H9 (cell line): ENCODE results near the gene ADM. TPM values are rescaled to one million over a fixed set of nuclear protein-coding genes. Genes with fewer than 3 reads are reported as not detected.
A peak's percentile ranks its signal among the peaks of the same experiment; 100 is the strongest.

Experiments used
- DNase-seq: peaks from one replicate; pipeline ENCODE4 v3.0.0-alpha.2; 2017
- H2AFZ ChIP-seq: one replicate; pipeline ENCODE4 v1.6.1; 2013; ENCODE audit warnings: mild to moderate bottlenecking, low read length, control low read depth, moderate library complexity
- H2AK5ac ChIP-seq: 2 replicates; pipeline ENCODE4 v1.6.1; 2013; ENCODE audit warnings: low read length, control low read depth, mixed read lengths; ENCODE audit not compliant: insufficient read length
- H2BK120ac ChIP-seq: one replicate; pipeline ENCODE4 v1.6.1; 2013; ENCODE audit warnings: low read depth, mild to moderate bottlenecking, low read length, control low read depth, inconsistent platforms; ENCODE audit not compliant: poor library complexity, severe bottlenecking
- H2BK12ac ChIP-seq: 2 replicates; pipeline ENCODE4 v1.6.1; 2013; ENCODE audit warnings: low read length, control low read depth, mixed read lengths, low read depth; ENCODE audit not compliant: insufficient read length
- H2BK15ac ChIP-seq: 2 replicates; pipeline ENCODE4 v1.6.1; 2013; ENCODE audit warnings: low read depth, low read length, control low read depth
- H2BK20ac ChIP-seq: one replicate; pipeline ENCODE4 v1.6.1; 2013; ENCODE audit warnings: low read depth, mild to moderate bottlenecking, low read length, control low read depth, inconsistent platforms; ENCODE audit not compliant: poor library complexity, severe bottlenecking
- H2BK5ac ChIP-seq: 2 replicates; pipeline ENCODE4 v1.6.1; 2013; ENCODE audit warnings: low read length, control low read depth, mixed read lengths; ENCODE audit not compliant: insufficient read length
- H3K14ac ChIP-seq: 2 replicates; pipeline ENCODE4 v1.6.1; 2013; ENCODE audit warnings: low read length, control low read depth; ENCODE audit not compliant: insufficient read depth
- H3K18ac ChIP-seq: 2 replicates; pipeline ENCODE4 v1.6.1; 2013; ENCODE audit warnings: low read depth, mild to moderate bottlenecking, mixed read lengths, low read length, control low read depth; ENCODE audit not compliant: insufficient read length
- H3K23ac ChIP-seq: 2 replicates; pipeline ENCODE4 v1.6.1; 2013; ENCODE audit warnings: low read length, control low read depth, mixed read lengths, low read depth; ENCODE audit not compliant: insufficient read length
- H3K23me2 ChIP-seq: 2 replicates; pipeline ENCODE4 v1.6.1; 2013; ENCODE audit warnings: low read depth, mild to moderate bottlenecking, mixed read lengths, low read length, control low read depth; ENCODE audit not compliant: insufficient read length, poor library complexity, severe bottlenecking
- H3K27ac ChIP-seq: 2 replicates; pipeline ENCODE4 v1.5.1; 2013; ENCODE audit warnings: low read length, control low read depth, mixed read lengths, low read depth; ENCODE audit not compliant: insufficient read length
- H3K27me3 ChIP-seq: 2 replicates; pipeline ENCODE4 v1.6.1; 2013; ENCODE audit warnings: low read length, control low read depth, inconsistent platforms; ENCODE audit not compliant: insufficient read depth
- H3K4ac ChIP-seq: 2 replicates; pipeline ENCODE4 v1.6.1; 2013; ENCODE audit warnings: low read depth, mild to moderate bottlenecking, control low read depth, inconsistent platforms, low read length, moderate library complexity
- H3K4me1 ChIP-seq: 2 replicates; pipeline ENCODE4 v1.6.1; 2013; ENCODE audit warnings: low read length, control low read depth, inconsistent platforms; ENCODE audit not compliant: insufficient read depth
- H3K4me2 ChIP-seq: 2 replicates; pipeline ENCODE4 v1.6.1; 2013; ENCODE audit warnings: low read length, control low read depth, mixed read lengths; ENCODE audit not compliant: insufficient read length, insufficient read depth
- H3K56ac ChIP-seq: 2 replicates; pipeline ENCODE4 v1.6.1; 2013; ENCODE audit warnings: low read depth, mild to moderate bottlenecking, mixed read lengths, low read length, control low read depth; ENCODE audit not compliant: insufficient read length
- H3K79me1 ChIP-seq: 2 replicates; pipeline ENCODE4 v1.6.1; 2013; ENCODE audit warnings: low read depth, mild to moderate bottlenecking, moderate library complexity, low read length, control low read depth, inconsistent platforms; ENCODE audit not compliant: insufficient read depth, poor library complexity, severe bottlenecking
- H3K79me2 ChIP-seq: 2 replicates; pipeline ENCODE4 v1.6.1; 2013; ENCODE audit warnings: low read length, control low read depth, inconsistent platforms; ENCODE audit not compliant: insufficient read depth
- H3K9ac ChIP-seq: 2 replicates; pipeline ENCODE4 v1.6.1; 2013; ENCODE audit warnings: low read length, control low read depth, mixed read lengths; ENCODE audit not compliant: insufficient read length; ENCODE audit errors: extremely low read depth
- H3K9me3 ChIP-seq: one replicate; pipeline ENCODE4 v1.6.1; 2013; ENCODE audit warnings: low read depth, low read length, inconsistent platforms; ENCODE audit not compliant: control insufficient read depth
- H3T11ph ChIP-seq: one replicate; pipeline ENCODE4 v1.6.1; 2013; ENCODE audit warnings: mild to moderate bottlenecking, low read length, control low read depth, inconsistent platforms
- H4K20me1 ChIP-seq: one replicate; pipeline ENCODE4 v1.6.1; 2013; ENCODE audit not compliant: control insufficient read depth, insufficient read length, insufficient read depth
- H4K5ac ChIP-seq: 2 replicates; pipeline ENCODE4 v1.6.1; 2013; ENCODE audit warnings: low read depth, mild to moderate bottlenecking, mixed read lengths, low read length, control low read depth; ENCODE audit not compliant: insufficient read length
- H4K8ac ChIP-seq: replicated peaks from 2 replicates; pipeline ENCODE4 v1.6.1; 2013; ENCODE audit warnings: low read length, control low read depth, mixed read lengths, low read depth; ENCODE audit not compliant: insufficient read length
- H4K91ac ChIP-seq: 2 replicates; pipeline ENCODE4 v1.6.1; 2013; ENCODE audit warnings: low read depth, mild to moderate bottlenecking, moderate library complexity, mixed read lengths, low read length, control low read depth; ENCODE audit not compliant: insufficient read length
- H3K27ac Mint-ChIP-seq, 3 experiments: 2 replicates in 2 of 3; 3 replicates in 1 of 3; pipeline ENCODE4 v1.8.0; 2020 to 2021; ENCODE audit warnings: mixed read lengths in 3 of 3, mild to moderate bottlenecking in 1 of 3, moderate library complexity in 1 of 3
- H3K27me3 Mint-ChIP-seq: 2 replicates; pipeline ENCODE4 v1.8.0; 2021; ENCODE audit warnings: low read depth, mild to moderate bottlenecking, moderate library complexity, mixed read lengths
- H3K36me3 Mint-ChIP-seq, 3 experiments: 2 replicates in 2 of 3; 3 replicates in 1 of 3; pipeline ENCODE4 v1.8.0; 2020 to 2021; ENCODE audit warnings: low read depth in 3 of 3, mixed read lengths in 3 of 3; ENCODE audit not compliant: insufficient read depth in 1 of 3
- H3K4me1 Mint-ChIP-seq, 2 experiments: 2 replicates each; pipeline ENCODE4 v1.8.0; 2020; ENCODE audit warnings: mixed read lengths in 2 of 2
- H3K4me3 Mint-ChIP-seq, 2 experiments: 2 replicates in 1 of 2; 3 replicates in 1 of 2; pipeline ENCODE4 v1.8.0; 2020 to 2021; ENCODE audit warnings: mild to moderate bottlenecking in 2 of 2, mixed read lengths in 2 of 2, moderate library complexity in 1 of 2
- H3K9me3 Mint-ChIP-seq, 2 experiments: 2 replicates in 1 of 2; 3 replicates in 1 of 2; pipeline ENCODE4 v1.8.0; 2020; ENCODE audit warnings: mild to moderate bottlenecking in 2 of 2, mixed read lengths in 2 of 2, moderate library complexity in 1 of 2
- CTCF ChIP-seq: fragments of 200-600 bp; sonication (generic); conservative IDR thresholded peaks from 3 replicates; pipeline ENCODE4 v1.8.0; 2021; ENCODE audit warnings: antibody characterized with exemption, mild to moderate bottlenecking
- WGBS: extraction: QIAGEN DNeasy Blood & Tissue Kit; methylation state at CpG from one replicate; pipeline ENCODE4 v1.1.7; 2013; ENCODE audit warnings: missing lambda C conversion rate, low lambda C conversion rate, mixed read lengths; ENCODE audit not compliant: insufficient read length; ENCODE audit errors: extremely low coverage; 5-methylcytosine and 5-hydroxymethylcytosine counted together
- total RNA-seq: library from RNA; stranded (reverse); gene quantifications from 2 replicates; pipeline ENCODE4 v1.2.1, GENCODE V29; 2021

Gene ADM
- total RNA-seq, 1 experiment from 2014 or later = 99.1 TPM

- no peak overlapping the region for H3T11ph ChIP-seq
- no peaks in the 10 kb centered on the region for H3K79me2 ChIP-seq
- H3K9me3 ChIP-seq = no peaks in the 10 kb centered on the region
- no peak overlapping the region for H2AFZ ChIP-seq
- H2AK5ac ChIP-seq = peak overlapping the region; percentile 95
- peak overlapping the region; percentile 93 for H3K56ac ChIP-seq
- H2BK120ac ChIP-seq = no peak overlapping the region
- Mint-ChIP-seq H3K27me3 (peaks cover 31% of the 10 kb centered on the region), H3K4me1 (peaks cover 47 to 55% of the 10 kb centered on the region in 2 experiments), H3K9me3 (peaks cover 4 to 10% of the 10 kb centered on the region in 2 experiments; a peak in 3 of 5 replicates), H3K36me3 (peaks cover 10 to 20% (median 12%) of the 10 kb centered on the region in 3 experiments; a peak in 6 of 7 replicates), H3K4me3 (peak overlapping the region; percentile 30 to 59; a peak in 4 of 5 replicates), H3K27ac (peak overlapping the region; percentile 96 to 99 (median 99))
- H4K20me1 ChIP-seq = no peaks in the 10 kb centered on the region
- H3K23me2 ChIP-seq = no peaks in the 10 kb centered on the region
- H3K9ac ChIP-seq = peak overlapping the region; percentile 76
- peak overlapping the region; percentile 99 for H2BK5ac ChIP-seq
- H3K23ac ChIP-seq = peak overlapping the region; percentile 83
- peak overlapping the region; percentile 29; the same call in 1 of the 2 replicates for H3K4ac ChIP-seq
- peak overlapping the region; percentile 84 for H4K91ac ChIP-seq
- H3K27me3 ChIP-seq = no peaks in the 10 kb centered on the region
- peak; percentile 97 for DNase-seq
- peak overlapping the region; percentile 91 for H3K14ac ChIP-seq
- H2BK20ac ChIP-seq = no peak overlapping the region
- H3K27ac ChIP-seq = peak overlapping the region; percentile 100
- WGBS = no CpG with 5 or more reads among the region's 20 CpGs
- H3K4me2 ChIP-seq = peak overlapping the region; percentile 61
- H4K8ac ChIP-seq = peak overlapping the region; percentile 95
- H3K4me1 ChIP-seq = peaks cover 14% of the 10 kb centered on the region
- 0 out of 2 replicates have a peak overlapping the region, but pooled peaks have one; percentile 6 for H2BK15ac ChIP-seq
- H4K5ac ChIP-seq = peak overlapping the region; percentile 99
- peak overlapping the region; percentile 96 for H3K18ac ChIP-seq
- H3K79me1 ChIP-seq = no peaks in the 10 kb centered on the region
- H2BK12ac ChIP-seq = peak overlapping the region; percentile 99
- TF ChIP-seq CTCF = no peak
These were observed 47.1 kb downstream of the ADM start for GRCh38 chr11:10351765-10352641.
